GM23338 (cell line): Measurements from ENCODE around the gene MYCBPAP. TPM values are rescaled to one million over a fixed set of nuclear protein-coding genes. Genes with fewer than 3 reads are reported as not detected.

Experiments used
- ATAC-seq: fragments of 200-7000 bp; cut with Tn5 transposase; 3 replicates; pipeline ENCODE4 v1.9.1; 2020
- DNase-seq: peaks from one replicate; pipeline ENCODE4 v3.0.0-alpha.2; 2015; ENCODE audit warnings: low spot score
- H2AFZ ChIP-seq: fragments of 200-600 bp; sonication (generic); 2 replicates; pipeline ENCODE4 v1.8.0; 2016; ENCODE audit warnings: antibody characterized with exemption, mild to moderate bottlenecking, moderate library complexity
- H3F3A ChIP-seq: fragments of 200-600 bp; sonication (generic); replicated peaks from 2 replicates; pipeline ENCODE4 v1.8.0; 2017; ENCODE audit warnings: antibody characterized with exemption, mixed run types, low read depth
- H3K27ac ChIP-seq: fragments of 200-600 bp; sonication (generic); 2 replicates; pipeline ENCODE4 v1.6.1; 2016; ENCODE audit warnings: low read depth
- H3K27me3 ChIP-seq: fragments of 200-600 bp; sonication (generic); 2 replicates; pipeline ENCODE4 v1.8.0; 2016; ENCODE audit warnings: mild to moderate bottlenecking, mixed run types, moderate library complexity; ENCODE audit not compliant: insufficient read depth
- H3K36me3 ChIP-seq: fragments of 200-600 bp; sonication (generic); 2 replicates; pipeline ENCODE4 v1.8.0; 2016; ENCODE audit warnings: mild to moderate bottlenecking; ENCODE audit not compliant: insufficient read depth
- H3K4me1 ChIP-seq: fragments of 200-600 bp; sonication (generic); 2 replicates; pipeline ENCODE4 v1.8.0; 2016; ENCODE audit warnings: mild to moderate bottlenecking, moderate library complexity; ENCODE audit not compliant: insufficient read depth
- H3K4me2 ChIP-seq: fragments of 200-600 bp; sonication (generic); 2 replicates; pipeline ENCODE4 v1.7.1; 2017; ENCODE audit warnings: mixed run types
- H3K4me3 ChIP-seq: fragments of 200-600 bp; sonication (generic); 2 replicates; pipeline ENCODE4 v1.6.1; 2016; ENCODE audit warnings: mixed run types
- H3K79me2 ChIP-seq: fragments of 200-600 bp; sonication (generic); replicated peaks from 2 replicates; pipeline ENCODE4 v1.8.0; 2017; ENCODE audit warnings: mild to moderate bottlenecking; ENCODE audit not compliant: insufficient read depth
- H3K9me2 ChIP-seq: fragments of 200-600 bp; sonication (generic); 2 replicates; pipeline ENCODE4 v1.8.0; 2017; ENCODE audit not compliant: insufficient read depth
- H4K20me1 ChIP-seq: fragments of 200-600 bp; sonication (generic); replicated peaks from 2 replicates; pipeline ENCODE4 v1.8.0; 2017; ENCODE audit warnings: mild to moderate bottlenecking; ENCODE audit not compliant: insufficient read depth
- H3K27ac Mint-ChIP-seq: 2 replicates; pipeline ENCODE4 v1.8.0; 2020; ENCODE audit warnings: inconsistent platforms, mild to moderate bottlenecking, moderate library complexity, mixed read lengths
- H3K27me3 Mint-ChIP-seq: 3 replicates; pipeline ENCODE4 v1.8.0; 2022; ENCODE audit warnings: low read depth, mild to moderate bottlenecking, moderate library complexity, mixed read lengths, inconsistent platforms; ENCODE audit not compliant: insufficient read depth, poor library complexity
- H3K36me3 Mint-ChIP-seq: 3 replicates; pipeline ENCODE4 v1.8.0; 2021; ENCODE audit warnings: low read depth, mild to moderate bottlenecking, inconsistent platforms, moderate library complexity, mixed read lengths
- H3K4me1 Mint-ChIP-seq: 3 replicates; pipeline ENCODE4 v1.8.0; 2020; ENCODE audit warnings: mild to moderate bottlenecking, inconsistent platforms, mixed read lengths
- H3K4me3 Mint-ChIP-seq: 3 replicates; pipeline ENCODE4 v1.8.0; 2021; ENCODE audit warnings: moderate library complexity, mild to moderate bottlenecking, inconsistent platforms, mixed read lengths
- H3K9me3 Mint-ChIP-seq: 3 replicates; pipeline ENCODE4 v1.8.0; 2020; ENCODE audit warnings: moderate library complexity, mild to moderate bottlenecking, inconsistent platforms, mixed read lengths
- CREB1 ChIP-seq: fragments of 250-450 bp; sonication (Bioruptor Pico); IDR thresholded peaks from 2 replicates; pipeline ENCODE4 v1.5.0; 2020; ENCODE audit warnings: low read depth, mild to moderate bottlenecking, moderate library complexity
- CTCF ChIP-seq, 2 experiments: fragments of 200-600 bp in 1 of 2; sonication (generic) in 1 of 2; conservative IDR thresholded peaks; 2 replicates each; pipeline versions ENCODE4 v1.5.1 to v1.6.1; 2016 to 2017; ENCODE audit warnings: antibody characterized with exemption in 2 of 2, low read depth in 2 of 2, mild to moderate bottlenecking in 2 of 2, moderate library complexity in 1 of 2
- JUNB ChIP-seq: IDR thresholded peaks from one replicate; pipeline ENCODE4 v1.6.1; 2016; ENCODE audit warnings: antibody characterized with exemption; ENCODE audit not compliant: unreplicated experiment
- POLR2AphosphoS5 ChIP-seq: IDR thresholded peaks from 2 replicates; pipeline ENCODE4 v1.6.1; 2016; ENCODE audit warnings: antibody characterized with exemption, low read depth
- ZNF114 ChIP-seq: fragments of 250-450 bp; sonication (Bioruptor Pico); IDR thresholded peaks from 2 replicates; pipeline ENCODE4 v1.5.0; 2020; ENCODE audit warnings: mild to moderate bottlenecking, moderate library complexity
- polyA plus RNA-seq: library from polyadenylated mRNA; unstranded; fragments of >200 nt; fragmentation: Nextera tagmentation; extraction: Ambion mirVana; gene quantifications from 2 replicates; pipeline ENCODE4 v1.2.1, GENCODE V29; 2016
- total RNA-seq: library from RNA; depleted of rRNA; stranded (reverse); fragments of >200 nt; shearing (Covaris generic); gene quantifications from 2 replicates; pipeline ENCODE4 v1.2.3, GENCODE V29; 2014

MYCBPAP gene
- total and polyA plus RNA-seq, 2 experiments from 2014 or later = 0.63 to 1.7 TPM

- H3K27ac ChIP-seq = peak within 1 kb of the TSS; percentile 39; the same call in 1 of the 2 replicates
- peak within 1 kb of the TSS; percentile 88 for H3K27ac Mint-ChIP-seq
These were observed 29.6 kb upstream of the MYCBPAP start, which contains the start of gene RSAD1 for GRCh38 chr17:50478391-50479381. Gene RSAD1 (plus strand): TSS chr17:50478860. CDS start chr17:50478885, 25 bp downstream.

GRCh38 chr17:50479522-50480141, 28.6 kb upstream of the MYCBPAP start:
- Mint-ChIP-seq H3K27me3 (peaks cover 11% of the 10 kb centered on the region), H3K4me1 (peaks cover 16% of the 10 kb centered on the region), H3K4me3 (peak overlapping the region; percentile 88), H3K36me3 (peaks cover 22% of the 10 kb centered on the region; the same call in 2 of the 3 replicates), H3K27ac (peak overlapping the region; percentile 88), H3K9me3 (no peaks in the 10 kb centered on the region)
- peaks cover 11% of the 10 kb centered on the region; the same call in 1 of the 2 replicates for H3K27me3 ChIP-seq
- H3K36me3 ChIP-seq = no peaks in the 10 kb centered on the region
- H3K4me1 ChIP-seq = peaks cover 6% of the 10 kb centered on the region; the same call in 1 of the 2 replicates
- H3K4me3 ChIP-seq = peak overlapping the region; percentile 93
- DNase-seq = peak; percentile 92
- H3K9me2 ChIP-seq = no peaks in the 10 kb centered on the region
- TF ChIP-seq CTCF (conservative IDR thresholded peaks at IDR 0.05; ENCODE audit: low read depth in 2 of 2) = peak; percentile 35 to 64
- peak; percentile 27; the same call in 1 of the 2 replicates for TF ChIP-seq CREB1
- TF ChIP-seq JUNB = no peak
- H4K20me1 ChIP-seq = no peaks in the 10 kb centered on the region
- no peak overlapping the region for H3K27ac ChIP-seq
- peak overlapping the region; percentile 100 for H3K4me2 ChIP-seq
- 0 out of 2 replicates have a peak, but pooled peaks cover 16% of the 10 kb centered on the region for H3F3A ChIP-seq
- H2AFZ ChIP-seq = peak overlapping the region; percentile 98
- no peaks in the 10 kb centered on the region for H3K79me2 ChIP-seq
- peak; percentile 70 for ATAC-seq

More at GRCh38 chr17:50478391-50479381, 29.6 kb upstream of the MYCBPAP start, which contains the start of gene RSAD1:
- H2AFZ ChIP-seq = peak within 1 kb of the TSS; percentile 100
- H3K36me3 ChIP-seq = no peaks in the 10 kb centered on the region
- Mint-ChIP-seq H3K4me3 (peak within 1 kb of the TSS; percentile 88), H3K9me3 (no peaks in the 10 kb centered on the region; the same call in 2 of the 3 replicates), H3K36me3 (peaks cover 14% of the 10 kb centered on the region; the same call in 2 of the 3 replicates), H3K4me1 (peaks cover 16% of the 10 kb centered on the region), H3K27me3 (peaks cover 8% of the 10 kb centered on the region)
- peaks cover 6% of the 10 kb centered on the region; the same call in 1 of the 2 replicates for H3K4me1 ChIP-seq
- H3F3A ChIP-seq = 0 out of 2 replicates have a peak, but pooled peaks cover 16% of the 10 kb centered on the region
- H3K27me3 ChIP-seq = peaks cover 11% of the 10 kb centered on the region; the same call in 1 of the 2 replicates
- ATAC-seq (peak; percentile 85), DNase-seq (peak; percentile 92)
- TF ChIP-seq CREB1 = peak; percentile 72; the same call in 1 of the 2 replicates
- TF ChIP-seq ZNF114 (CRISPR knock-in tag) = no peak
- peak; percentile 61 to 65 for TF ChIP-seq CTCF (conservative IDR thresholded peaks at IDR 0.05; ENCODE audit: low read depth in 2 of 2)
- TF ChIP-seq POLR2AphosphoS5 = peak; percentile 72
- TF ChIP-seq JUNB = no peak
- peak within 1 kb of the TSS; percentile 93 for H3K4me3 ChIP-seq
- H3K4me2 ChIP-seq = peak within 1 kb of the TSS; percentile 100
- no peaks in the 10 kb centered on the region for H3K79me2 ChIP-seq
- no peaks in the 10 kb centered on the region for H4K20me1 ChIP-seq
- no peaks in the 10 kb centered on the region for H3K9me2 ChIP-seq
